CD4-positive, alpha-beta T cell (primary cell): ENCODE results near the gene CELF4. TPM values are rescaled to one million over a fixed set of nuclear protein-coding genes. Genes with fewer than 3 reads are reported as not detected.

Experiments used
- ATAC-seq: fragments of 200-7000 bp; cut with Tn5 transposase; one replicate; pipeline ENCODE4 v1.10.0; 2022; ENCODE audit warnings: mild to moderate bottlenecking; ENCODE audit not compliant: poor library complexity
- CTCF ChIA-PET: fragments of 350-600 bp; sonication (Branson Sonifier 250); formaldehyde crosslinking; loops from one replicate; lab custom pipeline; 2021; ENCODE audit warnings: antibody characterized with exemption, inconsistent platforms; lab: Charles Lee
- POLR2A ChIA-PET: fragments of 350-600 bp; sonication (Branson Sonifier 250); formaldehyde crosslinking; loops from one replicate; lab custom pipeline; 2021; ENCODE audit warnings: antibody characterized with exemption, inconsistent platforms; lab: Charles Lee
- DNase-seq, 14 experiments: peaks; one replicate each; pipeline ENCODE4 v3.0.0-alpha.2; 2013 to 2020; ENCODE audit warnings: mixed read lengths in 2 of 14
- H3K27ac ChIP-seq, 2 donors: one replicate each; pipeline versions ENCODE4 v1.5.1 to v1.7.0; 2013; ENCODE audit warnings: low read length in 2 of 2, low read depth in 1 of 2, mild to moderate bottlenecking in 1 of 2
- H3K27me3 ChIP-seq, 2 experiments: 1 replicate in 1 of 2; 2 replicates in 1 of 2; pipeline versions ENCODE4 v1.6.1 to v1.7.0; 2013; ENCODE audit warnings: low read length in 2 of 2, control low read depth in 1 of 2, mild to moderate bottlenecking in 1 of 2, moderate library complexity in 1 of 2; ENCODE audit not compliant: insufficient read depth in 2 of 2, control insufficient read depth in 1 of 2
- H3K36me3 ChIP-seq: one replicate; pipeline ENCODE4 v1.6.1; 2013; ENCODE audit warnings: low read length, control low read depth; ENCODE audit not compliant: insufficient read depth
- H3K4me1 ChIP-seq: one replicate; pipeline ENCODE4 v1.6.1; 2013; ENCODE audit warnings: low read length, control low read depth; ENCODE audit not compliant: insufficient read depth
- H3K4me3 ChIP-seq: one replicate; pipeline ENCODE4 v1.5.1; 2013; ENCODE audit warnings: mild to moderate bottlenecking, low read length, moderate library complexity
- H3K9me3 ChIP-seq, 2 experiments: 1 replicate in 1 of 2; 2 replicates in 1 of 2; pipeline versions ENCODE4 v1.6.1 to v1.7.0; 2013; ENCODE audit warnings: low read length in 2 of 2, mild to moderate bottlenecking in 2 of 2, control low read depth in 1 of 2, moderate library complexity in 1 of 2; ENCODE audit not compliant: control insufficient read depth in 1 of 2, insufficient read depth in 1 of 2
- H3K27ac Mint-ChIP-seq: one replicate; pipeline ENCODE4 v1.8.0; 2020; ENCODE audit warnings: mixed read lengths
- H3K27me3 Mint-ChIP-seq: one replicate; pipeline ENCODE4 v1.8.0; 2021; ENCODE audit warnings: mixed read lengths
- H3K36me3 Mint-ChIP-seq: one replicate; pipeline ENCODE4 v1.8.0; 2021; ENCODE audit warnings: low read depth, mixed read lengths
- H3K4me1 Mint-ChIP-seq: one replicate; pipeline ENCODE4 v1.8.0; 2021; ENCODE audit warnings: low read depth, mixed read lengths
- H3K4me3 Mint-ChIP-seq: one replicate; pipeline ENCODE4 v1.8.0; 2020; ENCODE audit warnings: mild to moderate bottlenecking, mixed read lengths
- H3K9me3 Mint-ChIP-seq: one replicate; pipeline ENCODE4 v1.8.0; 2020; ENCODE audit warnings: mixed read lengths
- CTCF ChIP-seq: fragments of 200-600 bp; IDR thresholded peaks from one replicate; pipeline ENCODE4 v1.8.0; 2022; ENCODE audit warnings: antibody characterized with exemption, mild to moderate bottlenecking
- intact Hi-C, 2 experiments: fragments of 100-400 bp; cut with DNase I in 1 of 2; cut with micrococcal nuclease in 1 of 2; formaldehyde crosslinking; loops; one replicate each; pipeline versions ENCODE4 v1.15.1 to v1.9.0; 2023 to 2025; cut with DNase I, micrococcal nuclease
- total RNA-seq, 174 experiments: library from RNA in 2 of 174; stranded (reverse) in 2 of 174; gene quantifications; one replicate each; pipeline ENCODE4 v1.2.3 and lab custom pipeline; 2021 to 2026

CELF4 gene
- total RNA-seq, 2 experiments from 2014 or later: not detected

GRCh38 chr18:37343542-37343851 is 222.1 kb downstream of the CELF4 start:
- Histone ChIP-seq H3K4me1 (no peaks in the 10 kb centered on the region), H3K4me3 (no peak overlapping the region), H3K27ac (no peak overlapping the region), H3K36me3 (no peaks in the 10 kb centered on the region), H3K27me3 (no peaks in the 10 kb centered on the region), H3K9me3 (no peaks in the 10 kb centered on the region)
- TF ChIP-seq CTCF: no peak
- ATAC-seq (no peak), DNase-seq (no peak)
- Mint-ChIP-seq H3K4me3 (no peak overlapping the region), H3K9me3 (no peaks in the 10 kb centered on the region), H3K36me3 (no peaks in the 10 kb centered on the region), H3K27ac (no peak overlapping the region), H3K27me3 (peaks cover 14% of the 10 kb centered on the region), H3K4me1 (no peaks in the 10 kb centered on the region)
- ChIA-PET POLR2A (no interaction called here), CTCF (interaction anchor here (0.6 kb wide), 1 partner anchor 47 kb away, joined by 3 read pairs; no protein-coding TSS in a partner anchor)
- intact Hi-C loops: no loop called here

- no peak for ATAC-seq
- no peak for TF ChIP-seq CTCF
- H3K4me3 ChIP-seq: no peak overlapping the region
- POLR2A ChIA-PET: no interaction called here
- no peak overlapping the region for H3K4me3 Mint-ChIP-seq
- H3K27ac Mint-ChIP-seq: no peak overlapping the region
- CTCF ChIA-PET: no interaction called here
- H3K27ac ChIP-seq: no peak overlapping the region
- H3K27me3 ChIP-seq: no peaks in the 10 kb centered on the region
- no peak for DNase-seq
- no peaks in the 10 kb centered on the region for H3K4me1 ChIP-seq
- peaks cover 14% of the 10 kb centered on the region for H3K27me3 Mint-ChIP-seq
- H3K4me1 Mint-ChIP-seq: no peaks in the 10 kb centered on the region
- H3K36me3 Mint-ChIP-seq: no peaks in the 10 kb centered on the region
- H3K9me3 ChIP-seq: no peaks in the 10 kb centered on the region
- intact Hi-C loops: no loop called here
- H3K36me3 ChIP-seq: no peaks in the 10 kb centered on the region
- H3K9me3 Mint-ChIP-seq: no peaks in the 10 kb centered on the region
Observed at GRCh38 chr18:37341473-37342086, 224.0 kb downstream of the CELF4 start.

- H3K4me3 ChIP-seq: no peak overlapping the region
- Mint-ChIP-seq H3K4me3 (no peak overlapping the region), H3K27me3 (peaks cover 9% of the 10 kb centered on the region), H3K27ac (no peak overlapping the region), H3K9me3 (no peaks in the 10 kb centered on the region), H3K4me1 (no peaks in the 10 kb centered on the region), H3K36me3 (no peaks in the 10 kb centered on the region)
- H3K27me3 ChIP-seq: no peaks in the 10 kb centered on the region
- ATAC-seq (no peak), DNase-seq (no peak)
- TF ChIP-seq CTCF: no peak
- H3K27ac ChIP-seq: no peak overlapping the region
- H3K9me3 ChIP-seq: no peaks in the 10 kb centered on the region
- H3K36me3 ChIP-seq: no peaks in the 10 kb centered on the region
- ChIA-PET POLR2A (no interaction called here), CTCF (no interaction called here)
- H3K4me1 ChIP-seq: no peaks in the 10 kb centered on the region
- intact Hi-C loops: no loop called here
Observed at GRCh38 chr18:37341016-37341415, 224.6 kb downstream of the CELF4 start.
